ENCODE results near the gene TRPM7. TPM values are rescaled to one million over a fixed set of nuclear protein-coding genes. Genes with fewer than 3 reads are reported as not detected.
"Not testable (repeated sequence)": the region's sequence is repeated elsewhere in the genome, so short reads cannot be mapped to it uniquely, and the experiment has no call there.

The TRPM7 gene
- total RNA-seq, 1 donor from 2014 or later, result 53.3 TPM

GRCh38 chr15:50613600-50613999 is 73.0 kb downstream of the TRPM7 start:
- H3K27me3 ChIP-seq, result no peaks in the 10 kb centered on the region
- intact Hi-C loops (cut with DNase I), result loop anchor here (10.0 kb wide), 1 partner anchor 1741 kb away; no protein-coding TSS in a partner anchor
- DNase-seq (ENCODE audit: extremely low spot score in 2 of 2), result no peak
- no peaks in the 10 kb centered on the region for H3K4me1 ChIP-seq
- no peaks in the 10 kb centered on the region for H3K9me3 ChIP-seq
- peaks cover 0 to 44% of the 10 kb centered on the region in 2 donors for H3K36me3 ChIP-seq
- TF ChIP-seq CTCF (IDR thresholded peaks at IDR 0.05), result no peak
- TF ChIP-seq POLR2A (IDR thresholded peaks at IDR 0.05), result no peak
- TF ChIP-seq POLR2AphosphoS5 (IDR thresholded peaks at IDR 0.05; ENCODE audit: insufficient read depth in 1 of 2, low read depth in 1 of 2), result no peak
- no peak overlapping the region for H3K4me3 ChIP-seq
- no peak overlapping the region for H3K27ac ChIP-seq

- DNase-seq (ENCODE audit: extremely low spot score in 2 of 2), result no peak
- no peak overlapping the region for H3K4me3 ChIP-seq
- no peak for TF ChIP-seq POLR2AphosphoS5 (IDR thresholded peaks at IDR 0.05; ENCODE audit: insufficient read depth in 1 of 2, low read depth in 1 of 2)
- TF ChIP-seq POLR2A (IDR thresholded peaks at IDR 0.05), result no peak
- no peak for TF ChIP-seq CTCF (IDR thresholded peaks at IDR 0.05)
- H3K27ac ChIP-seq, result no peak overlapping the region
- intact Hi-C loops (cut with DNase I), result no loop called here
- no peaks in the 10 kb centered on the region for H3K27me3 ChIP-seq
- peaks cover 0 to 43% of the 10 kb centered on the region in 2 donors for H3K36me3 ChIP-seq
- no peaks in the 10 kb centered on the region for H3K4me1 ChIP-seq
- H3K9me3 ChIP-seq, result no peaks in the 10 kb centered on the region
These were observed 79.5 kb downstream of the TRPM7 start for GRCh38 chr15:50607129-50607528.

DNA sequence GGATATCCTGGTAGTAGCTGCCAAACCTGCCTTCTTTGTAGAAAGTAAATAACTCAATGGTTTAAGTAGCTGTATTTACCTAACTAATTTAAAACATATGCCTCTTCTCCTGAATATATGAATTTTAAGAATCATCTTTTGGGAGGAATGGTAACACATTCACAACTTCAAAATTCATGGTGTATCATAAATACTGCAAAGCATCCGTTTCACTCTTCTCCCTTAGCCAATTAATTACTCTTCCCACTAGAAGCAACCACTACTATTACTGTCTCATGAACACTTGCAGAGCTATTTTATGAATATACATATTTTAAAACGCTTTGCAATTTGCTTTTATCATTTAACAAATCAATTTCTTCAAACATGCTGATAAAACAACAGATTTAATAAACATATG is 81.1 kb downstream of the TRPM7 start:
- H3K4me1 ChIP-seq, result no peaks in the 10 kb centered on the region
- no peaks in the 10 kb centered on the region for H3K9me3 ChIP-seq
- no peaks in the 10 kb centered on the region for H3K27me3 ChIP-seq
- no peak for DNase-seq (ENCODE audit: extremely low spot score in 2 of 2)
- H3K36me3 ChIP-seq, result peaks cover 0 to 26% of the 10 kb centered on the region in 2 donors
- H3K4me3 ChIP-seq, result no peak overlapping the region
- TF ChIP-seq CTCF (IDR thresholded peaks at IDR 0.05) (no peak), POLR2A (IDR thresholded peaks at IDR 0.05) (no peak), POLR2AphosphoS5 (IDR thresholded peaks at IDR 0.05; ENCODE audit: insufficient read depth in 1 of 2, low read depth in 1 of 2) (no peak)
- no peak overlapping the region for H3K27ac ChIP-seq
- intact Hi-C loops (cut with DNase I), result no loop called here

GRCh38 chr15:50602028-50602427 is 84.6 kb downstream of the TRPM7 start:
- H3K27me3 ChIP-seq; H3K4me3 ChIP-seq; intact Hi-C loops (cut with DNase I); H3K4me1 ChIP-seq; H3K27ac ChIP-seq; DNase-seq (ENCODE audit: extremely low spot score in 2 of 2); H3K9me3 ChIP-seq: not testable (repeated sequence)
- peaks cover 0 to 27% of the 10 kb centered on the region in 2 donors for H3K36me3 ChIP-seq

DNA sequence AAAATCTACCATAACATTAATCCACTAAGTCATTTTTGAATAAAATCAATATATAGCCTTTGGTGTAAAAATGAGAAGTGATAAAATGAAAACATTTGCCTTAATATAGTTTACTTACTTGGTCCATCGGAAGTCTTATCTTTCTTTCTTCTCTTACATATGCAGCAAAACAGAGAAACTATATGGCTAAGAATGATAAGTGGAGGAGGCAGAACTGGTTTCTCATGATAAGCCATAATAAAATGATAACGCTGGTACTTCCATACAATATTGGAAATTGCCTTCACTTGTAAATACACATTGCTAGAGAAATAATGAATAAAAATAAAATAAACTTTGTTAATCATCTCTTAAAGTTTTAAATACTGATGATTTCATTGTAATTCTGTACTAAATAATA is 92.3 kb downstream of the TRPM7 start:
- H3K36me3 ChIP-seq, result peaks cover 0 to 79% of the 10 kb centered on the region in 2 donors
- intact Hi-C loops (cut with DNase I), result no loop called here
- no peak for TF ChIP-seq CTCF (IDR thresholded peaks at IDR 0.05)
- TF ChIP-seq POLR2A (IDR thresholded peaks at IDR 0.05), result no peak
- TF ChIP-seq POLR2AphosphoS5 (IDR thresholded peaks at IDR 0.05; ENCODE audit: insufficient read depth in 1 of 2, low read depth in 1 of 2), result no peak

More for the DNA sequence above, 92.3 kb downstream of the TRPM7 start:
- Histone ChIP-seq H3K27ac (no peak overlapping the region), H3K27me3 (no peaks in the 10 kb centered on the region), H3K4me3 (no peak overlapping the region), H3K4me1 (no peaks in the 10 kb centered on the region), H3K9me3 (no peaks in the 10 kb centered on the region)
- DNase-seq (ENCODE audit: extremely low spot score in 2 of 2), result no peak
